Measurements from ENCODE around the gene SLCO3A1.
"Not testable (repeated sequence)": the region's sequence is repeated elsewhere in the genome, so short reads cannot be mapped to it uniquely, and the experiment has no call there.

SLCO3A1 gene

GRCh38 chr15:92049290-92049989 lies 195.9 kb downstream of the SLCO3A1 start:
- Mint-ChIP-seq H3K27me3 (no peaks in the 10 kb centered on the region), H3K36me3 (ENCODE audit: low read depth) (no peaks in the 10 kb centered on the region), H3K9me3 (no peaks in the 10 kb centered on the region), H3K4me1 (ENCODE audit: low read depth) (peaks cover 4% of the 10 kb centered on the region), H3K4me3 (no peak overlapping the region), H3K27ac (no peak overlapping the region)
- DNase-seq: no peak

- H3K27ac Mint-ChIP-seq: no peak overlapping the region
- no peaks in the 10 kb centered on the region for H3K36me3 Mint-ChIP-seq (ENCODE audit: low read depth)
- no peaks in the 10 kb centered on the region for H3K4me1 Mint-ChIP-seq (ENCODE audit: low read depth)
Measured at GRCh38 chr15:92050220-92050898, 196.9 kb downstream of the SLCO3A1 start.

GRCh38 chr15:92051716-92052115 lies 198.2 kb downstream of the SLCO3A1 start:
- Mint-ChIP-seq H3K9me3 (no peaks in the 10 kb centered on the region), H3K36me3 (ENCODE audit: low read depth) (no peaks in the 10 kb centered on the region), H3K27ac (no peak overlapping the region), H3K4me3 (no peak overlapping the region), H3K4me1 (ENCODE audit: low read depth) (no peaks in the 10 kb centered on the region), H3K27me3 (no peaks in the 10 kb centered on the region)
- no peak for DNase-seq

More at GRCh38 chr15:92050220-92050898, 196.9 kb downstream of the SLCO3A1 start:
- Mint-ChIP-seq H3K9me3 (no peaks in the 10 kb centered on the region), H3K4me3 (no peak overlapping the region), H3K27me3 (no peaks in the 10 kb centered on the region)
- DNase-seq: no peak

- DNase-seq: no peak
Measured at GRCh38 chr15:92053753-92054316, 200.3 kb downstream of the SLCO3A1 start.

GRCh38 chr15:92056875-92057274 lies 203.4 kb downstream of the SLCO3A1 start:
- H3K27me3 Mint-ChIP-seq: no peaks in the 10 kb centered on the region
- H3K9me3 Mint-ChIP-seq: no peaks in the 10 kb centered on the region
- no peaks in the 10 kb centered on the region for H3K4me1 Mint-ChIP-seq (ENCODE audit: low read depth)
- no peak overlapping the region for H3K27ac Mint-ChIP-seq
- H3K36me3 Mint-ChIP-seq (ENCODE audit: low read depth): no peaks in the 10 kb centered on the region
- H3K4me3 Mint-ChIP-seq: no peak overlapping the region
- no peak for DNase-seq

More at GRCh38 chr15:92053753-92054316, 200.3 kb downstream of the SLCO3A1 start:
- Mint-ChIP-seq H3K9me3 (no peaks in the 10 kb centered on the region), H3K4me3 (no peak overlapping the region), H3K4me1 (ENCODE audit: low read depth) (no peaks in the 10 kb centered on the region), H3K27me3 (no peaks in the 10 kb centered on the region), H3K36me3 (ENCODE audit: low read depth) (no peaks in the 10 kb centered on the region), H3K27ac (no peak overlapping the region)

GRCh38 chr15:92059036-92059970 lies 205.8 kb downstream of the SLCO3A1 start:
- Mint-ChIP-seq H3K36me3 (ENCODE audit: low read depth) (no peaks in the 10 kb centered on the region), H3K27me3 (no peaks in the 10 kb centered on the region), H3K27ac (no peak overlapping the region), H3K4me1 (ENCODE audit: low read depth) (no peaks in the 10 kb centered on the region), H3K4me3 (no peak overlapping the region), H3K9me3 (no peaks in the 10 kb centered on the region)
- no peak for DNase-seq

- H3K4me1 Mint-ChIP-seq (ENCODE audit: low read depth); DNase-seq: not testable (repeated sequence)
Measured at GRCh38 chr15:92059971-92060311, 206.4 kb downstream of the SLCO3A1 start.

GRCh38 chr15:92061511-92062195 lies 208.1 kb downstream of the SLCO3A1 start:
- Mint-ChIP-seq H3K9me3 (no peaks in the 10 kb centered on the region), H3K27ac (no peak overlapping the region), H3K4me3 (no peak overlapping the region), H3K27me3 (no peaks in the 10 kb centered on the region), H3K36me3 (ENCODE audit: low read depth) (no peaks in the 10 kb centered on the region), H3K4me1 (ENCODE audit: low read depth) (no peaks in the 10 kb centered on the region)
- DNase-seq: no peak

More at GRCh38 chr15:92059971-92060311, 206.4 kb downstream of the SLCO3A1 start:
- not testable (repeated sequence) for H3K27me3 Mint-ChIP-seq; H3K27ac Mint-ChIP-seq; H3K4me3 Mint-ChIP-seq; H3K36me3 Mint-ChIP-seq (ENCODE audit: low read depth); H3K9me3 Mint-ChIP-seq

GRCh38 chr15:92062505-92062904 lies 209.0 kb downstream of the SLCO3A1 start:
- Mint-ChIP-seq H3K27ac (no peak overlapping the region), H3K4me3 (no peak overlapping the region), H3K4me1 (ENCODE audit: low read depth) (peaks cover 2% of the 10 kb centered on the region), H3K9me3 (no peaks in the 10 kb centered on the region), H3K36me3 (ENCODE audit: low read depth) (no peaks in the 10 kb centered on the region), H3K27me3 (no peaks in the 10 kb centered on the region)
- no peak for DNase-seq

GRCh38 chr15:92068121-92068520 lies 214.6 kb downstream of the SLCO3A1 start:
- no peaks in the 10 kb centered on the region for H3K36me3 Mint-ChIP-seq (ENCODE audit: low read depth)
- no peaks in the 10 kb centered on the region for H3K9me3 Mint-ChIP-seq
- DNase-seq: no peak
- H3K27me3 Mint-ChIP-seq: no peaks in the 10 kb centered on the region
- H3K4me3 Mint-ChIP-seq: no peak overlapping the region
- H3K27ac Mint-ChIP-seq: no peak overlapping the region
- peaks cover 42% of the 10 kb centered on the region for H3K4me1 Mint-ChIP-seq (ENCODE audit: low read depth)

- no peaks in the 10 kb centered on the region for H3K9me3 Mint-ChIP-seq
- peak; percentile 64 for DNase-seq
- peak overlapping the region; percentile 74 for H3K4me3 Mint-ChIP-seq
- peaks cover 49% of the 10 kb centered on the region for H3K4me1 Mint-ChIP-seq (ENCODE audit: low read depth)
- peak overlapping the region; percentile 81 for H3K27ac Mint-ChIP-seq
- H3K36me3 Mint-ChIP-seq (ENCODE audit: low read depth): no peaks in the 10 kb centered on the region
- H3K27me3 Mint-ChIP-seq: no peaks in the 10 kb centered on the region
Measured at GRCh38 chr15:92069308-92070250, 216.1 kb downstream of the SLCO3A1 start.

- Mint-ChIP-seq H3K4me1 (ENCODE audit: low read depth) (peaks cover 55% of the 10 kb centered on the region), H3K27ac (peak overlapping the region; percentile 81), H3K4me3 (peak overlapping the region; percentile 74)
- not testable (repeated sequence) for H3K9me3 Mint-ChIP-seq; DNase-seq; H3K27me3 Mint-ChIP-seq; H3K36me3 Mint-ChIP-seq (ENCODE audit: low read depth)
Measured at GRCh38 chr15:92070251-92070650, 216.7 kb downstream of the SLCO3A1 start.

GRCh38 chr15:92071045-92071634 lies 217.6 kb downstream of the SLCO3A1 start:
- Mint-ChIP-seq H3K4me3 (no peak overlapping the region), H3K27ac (no peak overlapping the region), H3K36me3 (ENCODE audit: low read depth) (no peaks in the 10 kb centered on the region), H3K9me3 (no peaks in the 10 kb centered on the region), H3K4me1 (ENCODE audit: low read depth) (peaks cover 63% of the 10 kb centered on the region), H3K27me3 (no peaks in the 10 kb centered on the region)
- no peak for DNase-seq
